SK-N-SH (cell line): Measurements from ENCODE around the gene GIT2. TPM values are rescaled to one million over a fixed set of nuclear protein-coding genes. Genes with fewer than 3 reads are reported as not detected.
A peak's percentile ranks its signal among the peaks of the same experiment; 100 is the strongest.

Source experiments
- CTCF ChIA-PET: fragments of 300-600, 350-600 bp; formaldehyde crosslinking; extraction: SDS; loops from one replicate; lab custom pipeline; 2021; lab: Yijun Ruan, JAX
- POLR2A ChIA-PET: fragments of 350-600 bp; sonication (Branson Sonifier 250); formaldehyde crosslinking; extraction: SDS; loops from one replicate; lab custom pipeline; 2020; ENCODE audit warnings: antibody characterized with exemption, inconsistent platforms; lab: Yijun Ruan, JAX
- DNase-seq: peaks from one replicate; pipeline ENCODE4 v3.0.0; 2012
- H2AFZ ChIP-seq: fragments of 200-600 bp; sonication (generic); 2 replicates; pipeline ENCODE4 v1.8.1; 2016; ENCODE audit warnings: antibody characterized with exemption, mild to moderate bottlenecking, low read depth
- H3F3A ChIP-seq: fragments of 200-600 bp; sonication (generic); replicated peaks from 2 replicates; pipeline ENCODE3; 2016; ENCODE audit warnings: antibody characterized with exemption, mild to moderate bottlenecking; ENCODE audit not compliant: insufficient read depth
- H3K27ac ChIP-seq, 2 experiments: fragments of 200-500 bp in 1 of 2; fragments of 200-600 bp in 1 of 2; sonication (Bioruptor generic) in 1 of 2; sonication (generic), shearing (Covaris generic) in 1 of 2; 2 replicates each; pipeline versions ENCODE4 v1.5.1 to v1.6.1; 2014 to 2016; ENCODE audit warnings: low read depth in 2 of 2, inconsistent platforms in 1 of 2, low read length in 1 of 2, mild to moderate bottlenecking in 1 of 2, mixed read lengths in 1 of 2
- H3K27me3 ChIP-seq: fragments of 200-600 bp; sonication (generic), shearing (Covaris generic); 2 replicates; pipeline ENCODE4 v1.6.1; 2016; ENCODE audit warnings: mixed run types; ENCODE audit not compliant: insufficient read depth
- H3K36me3 ChIP-seq, 2 experiments: fragments of 200-500 bp in 1 of 2; fragments of 200-600 bp in 1 of 2; sonication (Bioruptor generic) in 1 of 2; sonication (generic) in 1 of 2; replicated peaks in 1 of 2; 2 replicates each; pipeline versions ENCODE3 to v1.5.1; 2014 to 2016; ENCODE audit warnings: low read length in 1 of 2, mild to moderate bottlenecking in 1 of 2; ENCODE audit not compliant: insufficient read depth in 2 of 2, control insufficient read depth in 1 of 2
- H3K4me1 ChIP-seq, 2 experiments: fragments of 200-500 bp in 1 of 2; fragments of 200-600 bp in 1 of 2; sonication (Bioruptor generic) in 1 of 2; sonication (generic), shearing (Covaris generic) in 1 of 2; 2 replicates each; pipeline versions ENCODE4 v1.5.1 to v1.6.1; 2014 to 2016; ENCODE audit warnings: low read depth in 1 of 2, low read length in 1 of 2, mixed run types in 1 of 2; ENCODE audit not compliant: insufficient read depth in 2 of 2, control insufficient read depth in 1 of 2
- H3K4me2 ChIP-seq: fragments of 200-600 bp; sonication (generic), shearing (Covaris generic); 2 replicates; pipeline ENCODE4 v1.6.1; 2017; ENCODE audit warnings: mixed run types
- H3K4me3 ChIP-seq, 2 experiments: fragments of 200-500 bp in 1 of 2; fragments of 200-600 bp in 1 of 2; sonication (Bioruptor generic) in 1 of 2; sonication (generic), shearing (Covaris generic) in 1 of 2; 2 replicates each; pipeline versions ENCODE4 v1.5.1 to v1.8.1; 2014 to 2016; ENCODE audit warnings: low read depth in 2 of 2, inconsistent platforms in 1 of 2, low read length in 1 of 2, mild to moderate bottlenecking in 1 of 2, mixed read lengths in 1 of 2, moderate library complexity in 1 of 2
- H3K79me2 ChIP-seq: fragments of 200-600 bp; sonication (generic); 2 replicates; pipeline ENCODE4 v1.8.1; 2017; ENCODE audit warnings: mild to moderate bottlenecking; ENCODE audit not compliant: insufficient read depth
- H3K9ac ChIP-seq: fragments of 200-600 bp; sonication (generic); 2 replicates; pipeline ENCODE4 v1.6.1; 2017; ENCODE audit warnings: mixed run types
- H3K9me2 ChIP-seq: fragments of 200-600 bp; sonication (generic); 2 replicates; pipeline ENCODE4 v1.6.1; 2017; ENCODE audit warnings: mixed run types
- H3K9me3 ChIP-seq: fragments of 200-600 bp; sonication (generic); 2 replicates; pipeline ENCODE4 v1.6.1; 2017; ENCODE audit warnings: mixed run types, mild to moderate bottlenecking, moderate library complexity
- H4K20me1 ChIP-seq: fragments of 200-600 bp; sonication (generic); 2 replicates; pipeline ENCODE4 v1.6.1; 2017; ENCODE audit warnings: mild to moderate bottlenecking, mixed run types; ENCODE audit not compliant: insufficient read depth
- CTCF ChIP-seq: fragments of 200-600 bp; sonication (generic); IDR thresholded peaks from 2 replicates; pipeline ENCODE4 v1.6.1; 2017; ENCODE audit warnings: antibody characterized with exemption, mild to moderate bottlenecking, moderate library complexity
- ELF1 ChIP-seq: IDR thresholded peaks from 2 replicates; pipeline ENCODE4 v1.4.0; 2012
- EP300 ChIP-seq, 2 experiments: IDR thresholded peaks; 2 replicates each; pipeline versions ENCODE4 v1.4.0 to v1.6.1; 2012; ENCODE audit warnings: borderline replicate concordance in 1 of 2, low read depth in 1 of 2, low read length in 1 of 2
- EZH2phosphoT487 ChIP-seq: fragments of 200-600 bp; sonication (generic); IDR thresholded peaks from 2 replicates; pipeline ENCODE4 v1.6.1; 2017; ENCODE audit warnings: low read depth, mixed run types, mild to moderate bottlenecking, antibody characterized with exemption, moderate library complexity, borderline replicate concordance
- GATA2 ChIP-seq: sonication (generic); formaldehyde crosslinking; IDR thresholded peaks from 2 replicates; pipeline ENCODE4 v1.5.0; 2020; ENCODE audit warnings: mild to moderate bottlenecking, missing genetic modification reagents
- JUND ChIP-seq: IDR thresholded peaks from 2 replicates; pipeline ENCODE4 v1.4.0; 2012
- NFIC ChIP-seq: IDR thresholded peaks from 2 replicates; pipeline ENCODE4 v1.4.0; 2012; ENCODE audit warnings: borderline replicate concordance
- PBX3 ChIP-seq: IDR thresholded peaks from 2 replicates; pipeline ENCODE4; 2012
- RCOR1 ChIP-seq: fragments of 150-350 bp; IDR thresholded peaks from 2 replicates; pipeline ENCODE4 v1.6.1; 2017; ENCODE audit warnings: antibody characterized with exemption, low read length
- REST ChIP-seq: IDR thresholded peaks from 2 replicates; pipeline ENCODE4 v1.6.1; 2012; ENCODE audit warnings: mild to moderate bottlenecking, low read depth, low read length, moderate library complexity
- RFX5 ChIP-seq: IDR thresholded peaks from 2 replicates; pipeline ENCODE4 v1.6.1; 2012; ENCODE audit warnings: mild to moderate bottlenecking, improper control_type of control experiment, low read length
- RXRA ChIP-seq: IDR thresholded peaks from 2 replicates; pipeline ENCODE4 v1.4.0; 2012; ENCODE audit warnings: low read depth, mild to moderate bottlenecking, borderline replicate concordance
- TCF12 ChIP-seq: IDR thresholded peaks from 2 replicates; pipeline ENCODE4 v1.4.0; 2012
- TEAD4 ChIP-seq: IDR thresholded peaks from 2 replicates; pipeline ENCODE4 v1.4.0; 2012; ENCODE audit warnings: mild to moderate bottlenecking, borderline replicate concordance; ENCODE audit not compliant: insufficient read depth
- WGBS: methylation state at CpG from one replicate; pipeline ENCODE4 v1.1.6; 2017; ENCODE audit warnings: low lambda C conversion rate; 5-methylcytosine and 5-hydroxymethylcytosine counted together
- polyA plus RNA-seq, 3 experiments: library from polyadenylated mRNA; depleted of rRNA; stranded (reverse); fragments of >200 nt; gene quantifications; 2 replicates each; pipeline ENCODE4 v1.2.3, GENCODE V29; 2012
- TF ChIP-seq, protein P1 (sequence below): IDR thresholded peaks from 2 replicates; pipeline ENCODE4 v1.4.0; 2012; ENCODE audit warnings: low read depth, borderline replicate concordance

The GIT2 gene
- polyA plus RNA-seq, 1 of the 3 experiments (the other 2 are of a cell fraction) = 21.2 TPM

DNA sequence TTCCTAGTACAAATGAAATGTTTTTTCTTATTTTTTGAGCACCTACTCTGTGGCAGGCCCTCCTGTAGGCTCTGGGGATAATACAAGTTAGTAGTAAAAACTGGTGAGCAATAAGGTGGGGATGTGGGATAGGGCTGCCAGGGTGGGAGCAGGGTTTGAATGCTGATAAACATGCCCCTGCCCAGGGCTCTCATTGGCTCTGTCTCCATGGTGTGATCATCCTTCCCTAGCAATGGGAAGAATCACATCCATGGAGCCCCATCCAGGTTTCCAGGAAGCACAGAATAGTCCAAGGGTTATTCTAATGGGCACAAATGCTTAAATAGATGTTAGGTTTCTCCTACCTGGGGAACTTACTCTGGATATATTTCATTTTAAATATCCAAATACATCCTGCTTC lies 45.5 kb downstream of the GIT2 start:
- no peak for DNase-seq
- H2AFZ ChIP-seq = no peak overlapping the region
- CTCF ChIA-PET = interaction anchor here (0.8 kb wide), 2 partner anchors 23 to 25 kb away, joined by 3 read pairs; no protein-coding TSS in a partner anchor
- H4K20me1 ChIP-seq = peaks cover 3% of the 10 kb centered on the region; the same call in 1 of the 2 replicates
- TF ChIP-seq CTCF (no peak), NFIC (no peak), EP300 (IDR thresholded peaks at IDR 0.05; ENCODE audit: borderline replicate concordance in 1 of 2, low read depth in 1 of 2, low read length in 1 of 2) (no peak), EZH2phosphoT487 (no peak), GATA2 (CRISPR knock-in tag) (no peak)
- peak overlapping the region; percentile 27 for H3K9ac ChIP-seq
- peak overlapping the region; percentile 76 to 92; a peak in 3 of 4 replicates for H3K27ac ChIP-seq
- no peak overlapping the region for H3K4me3 ChIP-seq
- H3K36me3 ChIP-seq = peaks cover 33 to 60% of the 10 kb centered on the region in 2 experiments
- no peaks in the 10 kb centered on the region for H3K27me3 ChIP-seq
- peaks cover 10 to 62% of the 10 kb centered on the region in 2 experiments for H3K4me1 ChIP-seq
- POLR2A ChIA-PET = no interaction called here
- peak overlapping the region; percentile 60 for H3K4me2 ChIP-seq
- no peaks in the 10 kb centered on the region for H3K79me2 ChIP-seq
- H3K9me2 ChIP-seq = no peaks in the 10 kb centered on the region
- H3K9me3 ChIP-seq = no peaks in the 10 kb centered on the region
- H3F3A ChIP-seq = peaks cover 52% of the 10 kb centered on the region

DNA sequence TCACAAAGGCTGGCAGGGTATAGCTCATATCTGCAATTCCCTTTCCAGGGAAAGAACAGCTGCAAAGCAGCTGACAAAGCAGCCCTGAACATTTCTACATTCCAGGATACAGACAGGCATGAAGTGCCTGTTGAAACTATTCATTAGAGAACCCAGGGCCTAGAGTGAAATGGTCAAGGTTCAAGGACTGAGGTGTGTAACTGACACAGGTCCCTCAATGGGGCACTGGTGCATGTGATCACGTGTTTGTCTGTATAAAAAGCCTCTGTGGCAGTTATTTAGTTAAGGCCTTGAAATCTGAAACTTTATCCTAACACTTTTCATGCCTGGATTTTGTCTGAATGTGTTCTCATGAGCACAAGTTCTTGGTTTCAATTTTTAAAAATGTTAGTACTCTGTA lies 47.1 kb downstream of the GIT2 start:
- H3K4me3 ChIP-seq = no peak overlapping the region
- TF ChIP-seq EP300 (IDR thresholded peaks at IDR 0.05; ENCODE audit: borderline replicate concordance in 1 of 2, low read depth in 1 of 2, low read length in 1 of 2) (no peak), ELF1 (no peak), TCF12 (peak; percentile 87), RFX5 (no peak), GATA2 (CRISPR knock-in tag) (no peak), RXRA (no peak), JUND (peak; percentile 23; the same call in 1 of the 2 replicates), RCOR1 (no peak), REST (no peak), TEAD4 (peak; percentile 49; the same call in 1 of the 2 replicates), PBX3 (peak; percentile 31; the same call in 1 of the 2 replicates)
- TF ChIP-seq, protein P1, sequence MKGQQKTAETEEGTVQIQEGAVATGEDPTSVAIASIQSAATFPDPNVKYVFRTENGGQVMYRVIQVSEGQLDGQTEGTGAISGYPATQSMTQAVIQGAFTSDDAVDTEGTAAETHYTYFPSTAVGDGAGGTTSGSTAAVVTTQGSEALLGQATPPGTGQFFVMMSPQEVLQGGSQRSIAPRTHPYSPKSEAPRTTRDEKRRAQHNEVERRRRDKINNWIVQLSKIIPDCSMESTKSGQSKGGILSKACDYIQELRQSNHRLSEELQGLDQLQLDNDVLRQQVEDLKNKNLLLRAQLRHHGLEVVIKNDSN = no peak
- peaks cover 10 to 62% of the 10 kb centered on the region in 2 experiments for H3K4me1 ChIP-seq
- H3K9ac ChIP-seq = no peak overlapping the region
- no peaks in the 10 kb centered on the region for H3K27me3 ChIP-seq
- H4K20me1 ChIP-seq = peaks cover 3% of the 10 kb centered on the region; the same call in 1 of the 2 replicates
- 94% methylated on average over 1 of the region's 1 CpG for WGBS
- DNase-seq = no peak
- H3K27ac ChIP-seq = peak overlapping the region; percentile 76 to 92
- H3K9me2 ChIP-seq = no peaks in the 10 kb centered on the region
- peaks cover 34 to 68% of the 10 kb centered on the region in 2 experiments for H3K36me3 ChIP-seq
- ChIA-PET POLR2A (no interaction called here), CTCF (no interaction called here)
- H3K4me2 ChIP-seq = 0 out of 2 replicates have a peak overlapping the region, but pooled peaks have one; percentile 18
- H3K79me2 ChIP-seq = no peaks in the 10 kb centered on the region
- no peaks in the 10 kb centered on the region for H3K9me3 ChIP-seq
- peaks cover 48% of the 10 kb centered on the region for H3F3A ChIP-seq
- no peak overlapping the region for H2AFZ ChIP-seq
